ENCODE measurements around the gene CAD. TPM values are rescaled to one million over a fixed set of nuclear protein-coding genes. Genes with fewer than 3 reads are reported as not detected.

Gene CAD
- total RNA-seq, 1 experiment from 2014 or later: 130 TPM

GRCh38 chr2:27236136-27236535 lies 19.0 kb downstream of the CAD start:
- H3K27me3 ChIP-seq (ENCODE audit: insufficient read depth, low read length): no peaks in the 10 kb centered on the region
- H3K23me2 ChIP-seq (ENCODE audit: insufficient read length, low read depth, low read length, poor library complexity, severe bottlenecking): no peaks in the 10 kb centered on the region
- H3K4ac ChIP-seq (ENCODE audit: low read depth, low read length): no peak overlapping the region
- H4K8ac ChIP-seq (replicated peaks; ENCODE audit: insufficient read length, low read depth, low read length): no peak overlapping the region
- no peak overlapping the region for H2BK12ac ChIP-seq (ENCODE audit: insufficient read length, low read depth, low read length)
- no peak overlapping the region for H3K4me2 ChIP-seq (ENCODE audit: insufficient read depth, insufficient read length, low read length)
- no peak overlapping the region for H2BK15ac ChIP-seq (ENCODE audit: low read depth, low read length)
- no peaks in the 10 kb centered on the region for H3K27me3 Mint-ChIP-seq (ENCODE audit: low read depth)
- no peak for DNase-seq
- no peak overlapping the region for H2BK5ac ChIP-seq (ENCODE audit: insufficient read length, low read length)
- H3K18ac ChIP-seq (ENCODE audit: insufficient read length, low read depth, low read length): no peak overlapping the region
- H3K36me3 Mint-ChIP-seq (ENCODE audit: insufficient read depth in 1 of 3, low read depth in 3 of 3): peaks cover 71 to 100% (median 99%) of the 10 kb centered on the region in 3 experiments
- no peak for TF ChIP-seq CTCF (conservative IDR thresholded peaks at IDR 0.05)
- peaks cover 2% of the 10 kb centered on the region for H4K20me1 ChIP-seq (ENCODE audit: control insufficient read depth, insufficient read depth, insufficient read length)
- H3K4me1 ChIP-seq (ENCODE audit: insufficient read depth, low read length): no peaks in the 10 kb centered on the region
- H2BK120ac ChIP-seq (ENCODE audit: low read depth, low read length, poor library complexity, severe bottlenecking): no peak overlapping the region
- H3K27ac Mint-ChIP-seq: no peak overlapping the region; a peak in 1 of 7 replicates
- no peaks in the 10 kb centered on the region for H3K9me3 ChIP-seq (ENCODE audit: control insufficient read depth, low read depth, low read length)
- H3K79me2 ChIP-seq (ENCODE audit: insufficient read depth, low read length): no peaks in the 10 kb centered on the region
- no peaks in the 10 kb centered on the region for H3K79me1 ChIP-seq (ENCODE audit: insufficient read depth, low read depth, low read length, poor library complexity, severe bottlenecking)
- no peak overlapping the region for H3K56ac ChIP-seq (ENCODE audit: insufficient read length, low read depth, low read length)
- WGBS (ENCODE audit: extremely low coverage, insufficient read length, low lambda C conversion rate): no CpG with 5 or more reads among the region's 12 CpGs
- H2AFZ ChIP-seq (ENCODE audit: low read length): no peak overlapping the region
- no peaks in the 10 kb centered on the region for H3K4me1 Mint-ChIP-seq
- no peak overlapping the region for H3T11ph ChIP-seq (ENCODE audit: low read length)
- H2BK20ac ChIP-seq (ENCODE audit: low read depth, low read length, poor library complexity, severe bottlenecking): no peak overlapping the region
- H2AK5ac ChIP-seq (ENCODE audit: insufficient read length, low read length): no peak overlapping the region
- H3K9ac ChIP-seq (ENCODE audit: extremely low read depth, insufficient read length, low read length): no peak overlapping the region
- H3K4me3 Mint-ChIP-seq: no peak overlapping the region
- H4K5ac ChIP-seq (ENCODE audit: insufficient read length, low read depth, low read length): no peak overlapping the region
- no peaks in the 10 kb centered on the region for H3K9me3 Mint-ChIP-seq
- H3K27ac ChIP-seq (ENCODE audit: insufficient read length, low read depth, low read length): no peak overlapping the region
- H3K14ac ChIP-seq (ENCODE audit: insufficient read depth, low read length): no peak overlapping the region
- H4K91ac ChIP-seq (ENCODE audit: insufficient read length, low read depth, low read length): no peak overlapping the region
- H3K23ac ChIP-seq (ENCODE audit: insufficient read length, low read depth, low read length): no peak overlapping the region

Data from H9 (cell line).